Keratinocyte (primary cell): ENCODE data around the gene RAB30.

Experiments
- EZH2 ChIP-seq: IDR thresholded peaks from one replicate; pipeline ENCODE4 v1.6.1; 2012; ENCODE audit warnings: inconsistent platforms, mild to moderate bottlenecking, low read length, moderate library complexity
- TF ChIP-seq, protein P1 (sequence below), 3 experiments: IDR thresholded peaks in 1 of 3; conservative IDR thresholded peaks in 1 of 3; optimal IDR thresholded peaks in 1 of 3; 2 replicates in 2 of 3; 3 replicates in 1 of 3; pipeline versions ENCODE3 to v1.5.1; 2011; ENCODE audit warnings: low read length in 3 of 3, mild to moderate bottlenecking in 3 of 3, moderate library complexity in 2 of 3, control low read depth in 1 of 3, inconsistent platforms in 1 of 3; ENCODE audit not compliant: insufficient read depth in 2 of 3; ENCODE audit errors: extremely low read depth in 1 of 3

DNA sequence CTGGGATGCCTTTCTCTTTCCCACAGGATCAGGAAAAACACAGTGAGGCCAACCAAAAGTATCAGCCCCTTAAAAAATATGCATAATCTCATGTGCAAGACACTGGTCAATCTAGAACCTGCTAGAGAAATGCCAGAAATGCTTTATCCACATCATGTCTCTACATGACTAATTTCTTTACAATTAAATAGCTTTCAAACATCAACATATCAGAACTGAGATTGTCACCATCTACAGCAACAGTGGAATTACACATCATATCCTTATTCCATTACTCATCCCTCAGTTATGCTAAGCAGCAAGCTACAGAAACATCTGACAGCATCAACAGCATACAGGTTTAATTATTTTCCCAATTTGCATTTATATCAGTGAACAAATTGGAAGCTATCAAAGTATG is 91.4 kb downstream of the RAB30 start:
- TF ChIP-seq, protein P1, sequence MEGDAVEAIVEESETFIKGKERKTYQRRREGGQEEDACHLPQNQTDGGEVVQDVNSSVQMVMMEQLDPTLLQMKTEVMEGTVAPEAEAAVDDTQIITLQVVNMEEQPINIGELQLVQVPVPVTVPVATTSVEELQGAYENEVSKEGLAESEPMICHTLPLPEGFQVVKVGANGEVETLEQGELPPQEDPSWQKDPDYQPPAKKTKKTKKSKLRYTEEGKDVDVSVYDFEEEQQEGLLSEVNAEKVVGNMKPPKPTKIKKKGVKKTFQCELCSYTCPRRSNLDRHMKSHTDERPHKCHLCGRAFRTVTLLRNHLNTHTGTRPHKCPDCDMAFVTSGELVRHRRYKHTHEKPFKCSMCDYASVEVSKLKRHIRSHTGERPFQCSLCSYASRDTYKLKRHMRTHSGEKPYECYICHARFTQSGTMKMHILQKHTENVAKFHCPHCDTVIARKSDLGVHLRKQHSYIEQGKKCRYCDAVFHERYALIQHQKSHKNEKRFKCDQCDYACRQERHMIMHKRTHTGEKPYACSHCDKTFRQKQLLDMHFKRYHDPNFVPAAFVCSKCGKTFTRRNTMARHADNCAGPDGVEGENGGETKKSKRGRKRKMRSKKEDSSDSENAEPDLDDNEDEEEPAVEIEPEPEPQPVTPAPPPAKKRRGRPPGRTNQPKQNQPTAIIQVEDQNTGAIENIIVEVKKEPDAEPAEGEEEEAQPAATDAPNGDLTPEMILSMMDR (optimal IDR thresholded peaks at IDR 0.05 in 1 of 3, IDR thresholded peaks at IDR 0.05 in 1 of 3, conservative IDR thresholded peaks at IDR 0.05 in 1 of 3; ENCODE audit: extremely low read depth in 1 of 3, insufficient read depth in 2 of 3, low read length in 3 of 3), result no peak
- TF ChIP-seq EZH2, result no peak
